ENCODE results near the gene SPOCD1. TPM values are rescaled to one million over a fixed set of nuclear protein-coding genes. Genes with fewer than 3 reads are reported as not detected.

The SPOCD1 gene
- total RNA-seq, 1 donor from 2014 or later, result 1.1 TPM

DNA sequence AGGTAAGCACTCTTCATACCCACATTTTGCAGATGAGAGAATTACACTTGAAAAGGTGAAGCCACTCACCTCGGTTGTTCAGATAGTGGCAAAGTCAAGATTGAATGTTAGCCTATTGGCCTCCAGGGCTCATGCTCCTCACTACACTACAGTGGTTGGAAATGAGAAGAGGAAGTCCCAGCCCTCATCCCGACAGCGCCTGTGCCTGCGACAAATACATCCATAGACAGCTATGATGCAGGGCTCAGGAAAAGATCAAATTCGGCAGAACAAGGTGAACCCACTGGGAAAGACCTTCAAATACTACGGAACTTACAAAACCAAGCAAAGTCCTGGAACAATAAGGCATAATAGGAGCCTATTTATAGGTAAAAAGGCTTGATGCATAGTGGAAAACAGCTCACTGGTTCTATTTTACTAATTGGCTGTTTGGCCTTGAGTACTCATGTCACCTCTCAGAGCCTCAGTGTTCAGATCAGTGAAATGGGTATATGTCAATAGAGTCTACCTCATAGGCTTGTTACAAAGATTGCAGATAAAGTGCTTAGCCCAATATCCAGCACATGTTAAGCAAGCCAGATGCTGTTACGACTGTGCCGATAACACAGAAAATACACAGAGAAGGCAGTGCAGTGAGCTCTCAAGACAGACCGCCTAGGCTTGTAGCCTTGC lies 3.5 kb downstream of the SPOCD1 start:
- Mint-ChIP-seq H3K27ac (no peak overlapping the region), H3K36me3 (no peaks in the 10 kb centered on the region), H3K9me3 (no peaks in the 10 kb centered on the region), H3K27me3 (no peaks in the 10 kb centered on the region), H3K4me3 (no peak overlapping the region), H3K4me1 (ENCODE audit: unreplicated experiment) (no peaks in the 10 kb centered on the region)
- no peak for DNase-seq (ENCODE audit: extremely low spot score, unreplicated experiment)
- TF ChIP-seq, protein P1, sequence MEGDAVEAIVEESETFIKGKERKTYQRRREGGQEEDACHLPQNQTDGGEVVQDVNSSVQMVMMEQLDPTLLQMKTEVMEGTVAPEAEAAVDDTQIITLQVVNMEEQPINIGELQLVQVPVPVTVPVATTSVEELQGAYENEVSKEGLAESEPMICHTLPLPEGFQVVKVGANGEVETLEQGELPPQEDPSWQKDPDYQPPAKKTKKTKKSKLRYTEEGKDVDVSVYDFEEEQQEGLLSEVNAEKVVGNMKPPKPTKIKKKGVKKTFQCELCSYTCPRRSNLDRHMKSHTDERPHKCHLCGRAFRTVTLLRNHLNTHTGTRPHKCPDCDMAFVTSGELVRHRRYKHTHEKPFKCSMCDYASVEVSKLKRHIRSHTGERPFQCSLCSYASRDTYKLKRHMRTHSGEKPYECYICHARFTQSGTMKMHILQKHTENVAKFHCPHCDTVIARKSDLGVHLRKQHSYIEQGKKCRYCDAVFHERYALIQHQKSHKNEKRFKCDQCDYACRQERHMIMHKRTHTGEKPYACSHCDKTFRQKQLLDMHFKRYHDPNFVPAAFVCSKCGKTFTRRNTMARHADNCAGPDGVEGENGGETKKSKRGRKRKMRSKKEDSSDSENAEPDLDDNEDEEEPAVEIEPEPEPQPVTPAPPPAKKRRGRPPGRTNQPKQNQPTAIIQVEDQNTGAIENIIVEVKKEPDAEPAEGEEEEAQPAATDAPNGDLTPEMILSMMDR (conservative IDR thresholded peaks at IDR 0.05), result no peak

DNA sequence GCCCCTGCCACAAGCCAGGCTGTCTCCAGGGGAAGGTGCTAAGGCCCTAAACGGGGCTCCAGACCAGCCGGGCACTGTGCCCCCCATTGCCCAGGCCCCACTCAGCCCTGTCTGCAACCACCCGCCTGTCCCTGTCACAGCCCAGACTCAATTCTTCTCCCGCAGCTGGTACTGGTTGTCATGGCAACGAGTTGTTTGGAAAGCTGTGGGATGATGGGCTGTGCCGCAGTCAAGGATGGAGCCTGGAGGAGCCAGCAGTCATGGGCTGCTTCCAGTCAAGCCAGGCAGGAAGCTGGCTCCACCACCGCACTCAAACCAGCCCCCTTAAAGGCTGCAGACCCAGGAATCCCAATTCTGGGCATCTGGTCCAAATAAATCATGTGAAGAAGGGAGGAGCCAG lies 4.2 kb downstream of the SPOCD1 start:
- Mint-ChIP-seq H3K9me3 (no peaks in the 10 kb centered on the region), H3K4me3 (no peak overlapping the region), H3K27ac (no peak overlapping the region), H3K36me3 (no peaks in the 10 kb centered on the region), H3K4me1 (ENCODE audit: unreplicated experiment) (no peaks in the 10 kb centered on the region), H3K27me3 (no peaks in the 10 kb centered on the region)
- no peak for DNase-seq (ENCODE audit: extremely low spot score, unreplicated experiment)
- TF ChIP-seq, protein P1 (conservative IDR thresholded peaks at IDR 0.05), result no peak

DNA sequence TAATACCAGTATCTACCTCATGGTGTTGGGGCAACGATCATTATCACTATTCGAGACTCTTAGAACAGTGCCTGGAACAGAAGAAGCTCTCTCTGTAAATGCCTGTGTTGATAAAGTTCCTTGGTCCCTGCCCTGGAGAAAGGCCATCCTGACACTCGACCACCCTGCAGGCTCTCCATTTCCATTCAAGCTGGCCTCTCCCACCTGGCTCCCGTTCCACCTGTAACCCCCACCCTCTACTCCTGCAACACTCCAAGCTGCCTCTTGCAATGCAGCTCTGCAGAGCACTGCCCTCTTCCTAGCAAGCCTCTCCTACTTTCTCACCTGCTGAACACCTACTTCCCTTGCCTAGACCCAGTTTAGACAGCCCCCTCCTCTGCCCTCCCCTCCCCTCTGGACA lies 6.1 kb downstream of the SPOCD1 start:
- Mint-ChIP-seq H3K27ac (no peak overlapping the region), H3K4me1 (ENCODE audit: unreplicated experiment) (no peaks in the 10 kb centered on the region), H3K4me3 (no peak overlapping the region), H3K27me3 (no peaks in the 10 kb centered on the region), H3K36me3 (no peaks in the 10 kb centered on the region), H3K9me3 (no peaks in the 10 kb centered on the region)
- DNase-seq (ENCODE audit: extremely low spot score, unreplicated experiment), result no peak
- TF ChIP-seq, protein P1 (conservative IDR thresholded peaks at IDR 0.05), result no peak

DNA sequence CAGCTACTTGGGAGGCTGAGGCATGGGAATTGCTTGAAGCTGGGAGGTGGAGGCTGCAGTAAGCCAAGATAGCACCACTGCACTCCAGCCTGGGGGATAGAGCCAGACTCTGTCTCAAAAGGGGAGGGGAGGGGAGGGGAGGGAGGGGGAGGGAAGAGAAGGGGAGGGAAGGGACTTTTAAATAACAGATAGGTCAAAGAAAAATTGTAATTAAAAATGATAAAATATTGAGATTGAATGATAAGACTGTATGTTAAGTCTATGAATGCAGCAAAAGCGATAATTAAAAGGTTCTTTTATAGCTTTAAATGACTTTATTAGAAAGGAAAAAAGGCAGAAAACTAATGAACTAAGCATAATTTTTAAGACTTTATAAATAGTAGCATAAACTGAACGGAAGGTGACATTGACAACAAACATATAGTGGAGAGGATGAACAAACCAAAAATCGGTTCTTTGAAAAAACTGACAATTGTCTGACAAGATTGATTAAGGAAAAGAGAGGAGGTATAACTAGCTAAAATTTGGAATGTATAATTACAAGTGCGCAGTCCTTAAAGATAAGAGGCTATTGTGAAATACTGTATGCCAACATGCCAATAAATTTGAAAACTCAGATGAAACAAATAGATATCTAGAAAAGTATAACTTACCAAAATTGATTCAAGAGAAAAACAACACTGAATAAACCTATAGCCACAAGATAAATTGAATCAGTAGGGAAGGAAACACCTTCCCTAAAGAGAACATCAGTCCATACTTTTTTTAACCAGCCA lies 8.4 kb downstream of the SPOCD1 start:
- no peak for DNase-seq (ENCODE audit: extremely low spot score, unreplicated experiment)
- H3K9me3 Mint-ChIP-seq, result no peaks in the 10 kb centered on the region
- no peaks in the 10 kb centered on the region for H3K4me1 Mint-ChIP-seq (ENCODE audit: unreplicated experiment)
- no peak overlapping the region for H3K27ac Mint-ChIP-seq
- H3K36me3 Mint-ChIP-seq, result no peaks in the 10 kb centered on the region
- TF ChIP-seq, protein P1 (conservative IDR thresholded peaks at IDR 0.05), result no peak
- H3K27me3 Mint-ChIP-seq, result no peaks in the 10 kb centered on the region
- H3K4me3 Mint-ChIP-seq, result no peak overlapping the region

DNA sequence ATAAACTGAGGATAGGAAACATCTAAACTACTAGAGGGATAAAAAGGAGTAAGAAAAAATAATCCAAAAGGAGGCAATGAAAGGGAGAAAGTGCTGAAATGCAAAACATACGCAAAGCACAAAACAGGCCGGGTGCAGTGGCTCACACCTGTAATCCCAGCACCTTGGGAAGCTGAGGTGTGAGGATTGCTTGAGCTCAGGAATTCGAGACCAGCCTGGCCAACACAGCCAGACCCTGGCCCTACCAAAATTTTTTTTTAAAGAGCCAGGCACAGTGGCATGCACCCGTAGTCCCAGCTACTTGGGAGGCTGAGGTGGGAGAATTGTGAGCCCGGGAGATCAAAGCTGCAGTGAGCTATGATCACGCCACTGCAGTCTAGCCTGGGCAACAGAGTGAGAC lies 10.5 kb downstream of the SPOCD1 start:
- H3K27me3 Mint-ChIP-seq, result peaks cover 10% of the 10 kb centered on the region
- no peaks in the 10 kb centered on the region for H3K9me3 Mint-ChIP-seq
- TF ChIP-seq, protein P1 (conservative IDR thresholded peaks at IDR 0.05), result no peak
- H3K4me1 Mint-ChIP-seq (ENCODE audit: unreplicated experiment), result peaks cover 11% of the 10 kb centered on the region
- no peak overlapping the region for H3K27ac Mint-ChIP-seq
- no peak for DNase-seq (ENCODE audit: extremely low spot score, unreplicated experiment)
- no peaks in the 10 kb centered on the region for H3K36me3 Mint-ChIP-seq
- no peak overlapping the region for H3K4me3 Mint-ChIP-seq

Measured in type B pancreatic cell (in vitro differentiated cells).